Neural progenitor cell (in vitro differentiated cells): ENCODE measurements around the gene G6PD.

Experiments
- EZH2 ChIP-seq: fragments of 200-600 bp; sonication (generic); IDR thresholded peaks from 2 replicates; pipeline ENCODE4 v1.6.1; 2017; ENCODE audit warnings: antibody characterized with exemption, mild to moderate bottlenecking, moderate library complexity
- EZH2phosphoT487 ChIP-seq: fragments of 200-600 bp; sonication (generic); IDR thresholded peaks from 2 replicates; pipeline ENCODE4 v1.6.1; 2017; ENCODE audit warnings: antibody characterized with exemption
- TF ChIP-seq, protein P1 (sequence below): fragments of 200-600 bp; sonication (generic); IDR thresholded peaks from 2 replicates; pipeline ENCODE4 v1.5.1; 2017; ENCODE audit warnings: antibody characterized with exemption, mild to moderate bottlenecking

DNA sequence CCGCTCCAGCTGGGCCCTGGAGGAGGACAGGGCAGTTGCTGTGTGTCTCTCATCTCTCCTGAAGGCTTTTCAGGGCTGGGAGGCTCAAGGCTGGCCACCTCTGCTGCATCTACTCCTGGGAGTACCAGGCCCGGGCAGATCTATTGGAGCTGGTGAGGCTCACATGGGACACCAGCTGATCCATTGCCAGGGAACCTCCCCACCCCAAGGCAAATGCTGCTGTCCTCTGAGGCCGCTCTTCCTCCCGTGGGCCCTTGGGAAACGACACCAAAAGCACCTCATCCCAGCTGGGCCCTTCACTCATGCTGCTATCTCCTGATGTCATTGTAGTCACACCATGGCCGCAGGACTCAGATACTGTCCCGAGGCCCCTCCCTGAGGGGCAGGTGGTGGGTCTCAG is 63.9 kb downstream of the G6PD start:
- TF ChIP-seq, protein P1, sequence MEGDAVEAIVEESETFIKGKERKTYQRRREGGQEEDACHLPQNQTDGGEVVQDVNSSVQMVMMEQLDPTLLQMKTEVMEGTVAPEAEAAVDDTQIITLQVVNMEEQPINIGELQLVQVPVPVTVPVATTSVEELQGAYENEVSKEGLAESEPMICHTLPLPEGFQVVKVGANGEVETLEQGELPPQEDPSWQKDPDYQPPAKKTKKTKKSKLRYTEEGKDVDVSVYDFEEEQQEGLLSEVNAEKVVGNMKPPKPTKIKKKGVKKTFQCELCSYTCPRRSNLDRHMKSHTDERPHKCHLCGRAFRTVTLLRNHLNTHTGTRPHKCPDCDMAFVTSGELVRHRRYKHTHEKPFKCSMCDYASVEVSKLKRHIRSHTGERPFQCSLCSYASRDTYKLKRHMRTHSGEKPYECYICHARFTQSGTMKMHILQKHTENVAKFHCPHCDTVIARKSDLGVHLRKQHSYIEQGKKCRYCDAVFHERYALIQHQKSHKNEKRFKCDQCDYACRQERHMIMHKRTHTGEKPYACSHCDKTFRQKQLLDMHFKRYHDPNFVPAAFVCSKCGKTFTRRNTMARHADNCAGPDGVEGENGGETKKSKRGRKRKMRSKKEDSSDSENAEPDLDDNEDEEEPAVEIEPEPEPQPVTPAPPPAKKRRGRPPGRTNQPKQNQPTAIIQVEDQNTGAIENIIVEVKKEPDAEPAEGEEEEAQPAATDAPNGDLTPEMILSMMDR, result no peak
- TF ChIP-seq EZH2, result no peak
- TF ChIP-seq EZH2phosphoT487, result no peak
